Nephron (organoid): ENCODE data around the gene RAB40A.
"Not testable (repeated sequence)": the region's sequence is repeated elsewhere in the genome, so short reads cannot be mapped to it uniquely, and the experiment has no call there.

Experiments
- H3K27ac Mint-ChIP-seq, 3 experiments: 2 replicates each; pipeline ENCODE4 v1.8.0; 2020; ENCODE audit warnings: mixed read lengths in 3 of 3, mild to moderate bottlenecking in 2 of 3, moderate library complexity in 1 of 3
- H3K27me3 Mint-ChIP-seq: 2 replicates; pipeline ENCODE4 v1.8.0; 2021; ENCODE audit warnings: low read depth, mild to moderate bottlenecking, moderate library complexity, mixed read lengths
- H3K36me3 Mint-ChIP-seq: 2 replicates; pipeline ENCODE4 v1.8.0; 2020; ENCODE audit warnings: low read depth, mixed read lengths
- H3K4me1 Mint-ChIP-seq: 2 replicates; pipeline ENCODE4 v1.8.0; 2020; ENCODE audit warnings: mixed read lengths
- H3K4me3 Mint-ChIP-seq, 3 experiments: 2 replicates each; pipeline ENCODE4 v1.8.0; 2020; ENCODE audit warnings: mild to moderate bottlenecking in 3 of 3, mixed read lengths in 3 of 3, moderate library complexity in 2 of 3
- H3K9me3 Mint-ChIP-seq: 2 replicates; pipeline ENCODE4 v1.8.0; 2020; ENCODE audit warnings: mixed read lengths
- CTCF ChIP-seq, 3 experiments: fragments of 200-600 bp; sonication (generic); IDR thresholded peaks; one replicate each; pipeline ENCODE4 v1.5.0; 2021; ENCODE audit warnings: antibody characterized with exemption in 3 of 3; ENCODE audit not compliant: unreplicated experiment in 3 of 3

The RAB40A gene

GRCh38 chrX:103489733-103490132, 29.6 kb downstream of the RAB40A start:
- H3K36me3 Mint-ChIP-seq, H3K27ac Mint-ChIP-seq, H3K4me3 Mint-ChIP-seq, H3K9me3 Mint-ChIP-seq, H3K27me3 Mint-ChIP-seq, H3K4me1 Mint-ChIP-seq: not testable (repeated sequence)
- TF ChIP-seq CTCF (IDR thresholded peaks at IDR 0.05; ENCODE audit: unreplicated experiment in 3 of 3), result peak; percentile 35 to 42 (median 39)

GRCh38 chrX:103488794-103489193, 30.5 kb downstream of the RAB40A start:
- Mint-ChIP-seq H3K27me3 (no peaks in the 10 kb centered on the region), H3K4me3 (no peak overlapping the region), H3K9me3 (peaks cover 5% of the 10 kb centered on the region), H3K4me1 (no peaks in the 10 kb centered on the region), H3K27ac (no peak overlapping the region), H3K36me3 (no peaks in the 10 kb centered on the region)
- no peak for TF ChIP-seq CTCF (IDR thresholded peaks at IDR 0.05; ENCODE audit: unreplicated experiment in 3 of 3)

GRCh38 chrX:103488332-103488731, 31.0 kb downstream of the RAB40A start:
- Mint-ChIP-seq H3K36me3 (no peaks in the 10 kb centered on the region), H3K4me1 (no peaks in the 10 kb centered on the region), H3K9me3 (peaks cover 2% of the 10 kb centered on the region), H3K27me3 (no peaks in the 10 kb centered on the region), H3K27ac (no peak overlapping the region), H3K4me3 (no peak overlapping the region)
- peak; percentile 27 to 49 (median 48) for TF ChIP-seq CTCF (IDR thresholded peaks at IDR 0.05; ENCODE audit: unreplicated experiment in 3 of 3)

- H3K4me1 Mint-ChIP-seq, result no peaks in the 10 kb centered on the region
- H3K36me3 Mint-ChIP-seq, result no peaks in the 10 kb centered on the region
- TF ChIP-seq CTCF (IDR thresholded peaks at IDR 0.05; ENCODE audit: unreplicated experiment in 3 of 3), result no peak
- H3K27me3 Mint-ChIP-seq, result no peaks in the 10 kb centered on the region
- H3K27ac Mint-ChIP-seq, result no peak overlapping the region
- H3K4me3 Mint-ChIP-seq, result no peak overlapping the region
- no peaks in the 10 kb centered on the region for H3K9me3 Mint-ChIP-seq
These were observed 35.6 kb downstream of the RAB40A start for GRCh38 chrX:103483720-103484119.

- Mint-ChIP-seq H3K27me3 (no peaks in the 10 kb centered on the region), H3K27ac (no peak overlapping the region), H3K4me3 (no peak overlapping the region), H3K9me3 (no peaks in the 10 kb centered on the region), H3K4me1 (no peaks in the 10 kb centered on the region), H3K36me3 (no peaks in the 10 kb centered on the region)
- TF ChIP-seq CTCF (IDR thresholded peaks at IDR 0.05; ENCODE audit: unreplicated experiment in 3 of 3), result no peak
These were observed 38.8 kb downstream of the RAB40A start for GRCh38 chrX:103480526-103480925.

- Mint-ChIP-seq H3K36me3 (no peaks in the 10 kb centered on the region), H3K27ac (no peak overlapping the region), H3K27me3 (no peaks in the 10 kb centered on the region), H3K9me3 (no peaks in the 10 kb centered on the region), H3K4me3 (no peak overlapping the region), H3K4me1 (no peaks in the 10 kb centered on the region)
- no peak for TF ChIP-seq CTCF (IDR thresholded peaks at IDR 0.05; ENCODE audit: unreplicated experiment in 3 of 3)
These were observed 41.8 kb downstream of the RAB40A start for GRCh38 chrX:103477496-103477895.
